ENCODE data around the gene CCP110.

CCP110 gene

GRCh38 chr16:19601083-19601976 is 77.6 kb downstream of the CCP110 start:
- DNase-seq, result peak; percentile 36

Measured in NCI-H146 (cell line).